OCI-LY1 (cell line): ENCODE results near the gene ZNF136.
A peak's percentile ranks its signal among the peaks of the same experiment; 100 is the strongest.

Experiments used
- EZH2 ChIP-seq: fragments of 200-600 bp; sonication (generic), shearing (Covaris generic); IDR thresholded peaks from 2 replicates; pipeline ENCODE4 v1.8.0; 2017; ENCODE audit warnings: borderline replicate concordance, mixed run types, mild to moderate bottlenecking, antibody characterized with exemption, low read length, moderate library complexity, mixed read lengths
- TF ChIP-seq, protein P1 (sequence below): fragments of 200-600 bp; sonication (generic), shearing (Covaris generic); IDR thresholded peaks from 2 replicates; pipeline ENCODE4 v1.5.1; 2017; ENCODE audit warnings: mild to moderate bottlenecking, antibody characterized with exemption, low read length, moderate library complexity, mixed read lengths

- TF ChIP-seq, protein P1, sequence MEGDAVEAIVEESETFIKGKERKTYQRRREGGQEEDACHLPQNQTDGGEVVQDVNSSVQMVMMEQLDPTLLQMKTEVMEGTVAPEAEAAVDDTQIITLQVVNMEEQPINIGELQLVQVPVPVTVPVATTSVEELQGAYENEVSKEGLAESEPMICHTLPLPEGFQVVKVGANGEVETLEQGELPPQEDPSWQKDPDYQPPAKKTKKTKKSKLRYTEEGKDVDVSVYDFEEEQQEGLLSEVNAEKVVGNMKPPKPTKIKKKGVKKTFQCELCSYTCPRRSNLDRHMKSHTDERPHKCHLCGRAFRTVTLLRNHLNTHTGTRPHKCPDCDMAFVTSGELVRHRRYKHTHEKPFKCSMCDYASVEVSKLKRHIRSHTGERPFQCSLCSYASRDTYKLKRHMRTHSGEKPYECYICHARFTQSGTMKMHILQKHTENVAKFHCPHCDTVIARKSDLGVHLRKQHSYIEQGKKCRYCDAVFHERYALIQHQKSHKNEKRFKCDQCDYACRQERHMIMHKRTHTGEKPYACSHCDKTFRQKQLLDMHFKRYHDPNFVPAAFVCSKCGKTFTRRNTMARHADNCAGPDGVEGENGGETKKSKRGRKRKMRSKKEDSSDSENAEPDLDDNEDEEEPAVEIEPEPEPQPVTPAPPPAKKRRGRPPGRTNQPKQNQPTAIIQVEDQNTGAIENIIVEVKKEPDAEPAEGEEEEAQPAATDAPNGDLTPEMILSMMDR, result peak; percentile 30; the same call in 1 of the 2 replicates
- no peak for TF ChIP-seq EZH2
Observed at GRCh38 chr19:12202250-12202649, 39.4 kb downstream of the ZNF136 start.
